SK-N-SH (cell line): ENCODE results near the gene STAT5B. TPM values are rescaled to one million over a fixed set of nuclear protein-coding genes. Genes with fewer than 3 reads are reported as not detected.
"Not testable (repeated sequence)": the region's sequence is repeated elsewhere in the genome, so short reads cannot be mapped to it uniquely, and the experiment has no call there.

ENCODE experiments used
- CTCF ChIA-PET: fragments of 300-600, 350-600 bp; formaldehyde crosslinking; extraction: SDS; loops from one replicate; lab custom pipeline; 2021; lab: Yijun Ruan, JAX
- POLR2A ChIA-PET: fragments of 350-600 bp; sonication (Branson Sonifier 250); formaldehyde crosslinking; extraction: SDS; loops from one replicate; lab custom pipeline; 2020; ENCODE audit warnings: antibody characterized with exemption, inconsistent platforms; lab: Yijun Ruan, JAX
- DNase-seq: peaks from one replicate; pipeline ENCODE4 v3.0.0; 2012
- H2AFZ ChIP-seq: fragments of 200-600 bp; sonication (generic); 2 replicates; pipeline ENCODE4 v1.8.1; 2016; ENCODE audit warnings: antibody characterized with exemption, mild to moderate bottlenecking, low read depth
- H3F3A ChIP-seq: fragments of 200-600 bp; sonication (generic); replicated peaks from 2 replicates; pipeline ENCODE3; 2016; ENCODE audit warnings: antibody characterized with exemption, mild to moderate bottlenecking; ENCODE audit not compliant: insufficient read depth
- H3K27ac ChIP-seq, 2 experiments: fragments of 200-500 bp in 1 of 2; fragments of 200-600 bp in 1 of 2; sonication (Bioruptor generic) in 1 of 2; sonication (generic), shearing (Covaris generic) in 1 of 2; 2 replicates each; pipeline versions ENCODE4 v1.5.1 to v1.6.1; 2014 to 2016; ENCODE audit warnings: low read depth in 2 of 2, inconsistent platforms in 1 of 2, low read length in 1 of 2, mild to moderate bottlenecking in 1 of 2, mixed read lengths in 1 of 2
- H3K27me3 ChIP-seq: fragments of 200-600 bp; sonication (generic), shearing (Covaris generic); 2 replicates; pipeline ENCODE4 v1.6.1; 2016; ENCODE audit warnings: mixed run types; ENCODE audit not compliant: insufficient read depth
- H3K36me3 ChIP-seq, 2 experiments: fragments of 200-500 bp in 1 of 2; fragments of 200-600 bp in 1 of 2; sonication (Bioruptor generic) in 1 of 2; sonication (generic) in 1 of 2; replicated peaks in 1 of 2; 2 replicates each; pipeline versions ENCODE3 to v1.5.1; 2014 to 2016; ENCODE audit warnings: low read length in 1 of 2, mild to moderate bottlenecking in 1 of 2; ENCODE audit not compliant: insufficient read depth in 2 of 2, control insufficient read depth in 1 of 2
- H3K4me1 ChIP-seq, 2 experiments: fragments of 200-500 bp in 1 of 2; fragments of 200-600 bp in 1 of 2; sonication (Bioruptor generic) in 1 of 2; sonication (generic), shearing (Covaris generic) in 1 of 2; 2 replicates each; pipeline versions ENCODE4 v1.5.1 to v1.6.1; 2014 to 2016; ENCODE audit warnings: low read depth in 1 of 2, low read length in 1 of 2, mixed run types in 1 of 2; ENCODE audit not compliant: insufficient read depth in 2 of 2, control insufficient read depth in 1 of 2
- H3K4me2 ChIP-seq: fragments of 200-600 bp; sonication (generic), shearing (Covaris generic); 2 replicates; pipeline ENCODE4 v1.6.1; 2017; ENCODE audit warnings: mixed run types
- H3K4me3 ChIP-seq, 2 experiments: fragments of 200-500 bp in 1 of 2; fragments of 200-600 bp in 1 of 2; sonication (Bioruptor generic) in 1 of 2; sonication (generic), shearing (Covaris generic) in 1 of 2; 2 replicates each; pipeline versions ENCODE4 v1.5.1 to v1.8.1; 2014 to 2016; ENCODE audit warnings: low read depth in 2 of 2, inconsistent platforms in 1 of 2, low read length in 1 of 2, mild to moderate bottlenecking in 1 of 2, mixed read lengths in 1 of 2, moderate library complexity in 1 of 2
- H3K79me2 ChIP-seq: fragments of 200-600 bp; sonication (generic); 2 replicates; pipeline ENCODE4 v1.8.1; 2017; ENCODE audit warnings: mild to moderate bottlenecking; ENCODE audit not compliant: insufficient read depth
- H3K9ac ChIP-seq: fragments of 200-600 bp; sonication (generic); 2 replicates; pipeline ENCODE4 v1.6.1; 2017; ENCODE audit warnings: mixed run types
- H3K9me2 ChIP-seq: fragments of 200-600 bp; sonication (generic); 2 replicates; pipeline ENCODE4 v1.6.1; 2017; ENCODE audit warnings: mixed run types
- H3K9me3 ChIP-seq: fragments of 200-600 bp; sonication (generic); 2 replicates; pipeline ENCODE4 v1.6.1; 2017; ENCODE audit warnings: mixed run types, mild to moderate bottlenecking, moderate library complexity
- H4K20me1 ChIP-seq: fragments of 200-600 bp; sonication (generic); 2 replicates; pipeline ENCODE4 v1.6.1; 2017; ENCODE audit warnings: mild to moderate bottlenecking, mixed run types; ENCODE audit not compliant: insufficient read depth
- CTCF ChIP-seq: fragments of 200-600 bp; sonication (generic); IDR thresholded peaks from 2 replicates; pipeline ENCODE4 v1.6.1; 2017; ENCODE audit warnings: antibody characterized with exemption, mild to moderate bottlenecking, moderate library complexity
- ELF1 ChIP-seq: IDR thresholded peaks from 2 replicates; pipeline ENCODE4 v1.4.0; 2012
- WGBS: methylation state at CpG from one replicate; pipeline ENCODE4 v1.1.6; 2017; ENCODE audit warnings: low lambda C conversion rate; 5-methylcytosine and 5-hydroxymethylcytosine counted together
- polyA plus RNA-seq, 3 experiments: library from polyadenylated mRNA; depleted of rRNA; stranded (reverse); fragments of >200 nt; gene quantifications; 2 replicates each; pipeline ENCODE4 v1.2.3, GENCODE V29; 2012

Gene STAT5B
- polyA plus RNA-seq, 1 of the 3 experiments (the other 2 are of a cell fraction), result 23.6 TPM

- H3K79me2 ChIP-seq, result peaks cover 71% of the 10 kb centered on the region
These were observed 29.7 kb downstream of the STAT5B start for GRCh38 chr17:42246515-42246914.

GRCh38 chr17:42245183-42245582 is 31.0 kb downstream of the STAT5B start:
- H3K9me2 ChIP-seq, H3K9me3 ChIP-seq, H3K4me3 ChIP-seq, H3K9ac ChIP-seq, H2AFZ ChIP-seq, H3K27me3 ChIP-seq, H3K4me2 ChIP-seq, H4K20me1 ChIP-seq, H3F3A ChIP-seq, DNase-seq, H3K27ac ChIP-seq, H3K4me1 ChIP-seq, H3K36me3 ChIP-seq: not testable (repeated sequence)
- CTCF ChIA-PET, result interaction anchor here (1.1 to 2.2 kb wide), 2 partner anchors 21 to 23 kb away, joined by 3 to 9 read pairs; no protein-coding TSS in a partner anchor
- WGBS, result over 99% methylated on average over 11 of the region's 11 CpGs
- peaks cover 72% of the 10 kb centered on the region for H3K79me2 ChIP-seq
- POLR2A ChIA-PET, result interaction anchor here (0.8 kb wide), 1 partner anchor 51 kb away, joined by 7 read pairs; the partner anchor contains the start of gene GHDC

More at GRCh38 chr17:42246515-42246914, 29.7 kb downstream of the STAT5B start:
- TF ChIP-seq ELF1, result no peak
- 0 out of 2 replicates have a peak, but pooled peaks have one; percentile 15 for TF ChIP-seq CTCF
- TF ChIP-seq, all 33 proteins: peak for 1
- no peak for DNase-seq
- CTCF ChIA-PET, result interaction anchor here (0.7 to 2.3 kb wide), 5 partner anchors 10 to 221 kb away, joined by 3 to 10 read pairs (median 5); no protein-coding TSS in a partner anchor
- Histone ChIP-seq H3K27me3 (no peaks in the 10 kb centered on the region), H3K4me2 (no peak overlapping the region), H3K36me3 (peaks cover 0 to 6% of the 10 kb centered on the region in 2 experiments), H3K9me3 (no peaks in the 10 kb centered on the region), H3K27ac (no peak overlapping the region), H2AFZ (no peak overlapping the region), H3F3A (peaks cover 5% of the 10 kb centered on the region), H3K9ac (no peak overlapping the region), H4K20me1 (no peaks in the 10 kb centered on the region; the same call in 1 of the 2 replicates), H3K9me2 (no peaks in the 10 kb centered on the region), H3K4me3 (no peak overlapping the region), H3K4me1 (peaks cover 5 to 8% of the 10 kb centered on the region in 2 experiments; a peak in 2 of 4 replicates)
- 88% methylated on average over 7 of the region's 7 CpGs for WGBS
- POLR2A ChIA-PET, result no interaction called here

GRCh38 chr17:42244116-42244515 is 32.1 kb downstream of the STAT5B start:
- DNase-seq, H3K9me3 ChIP-seq, H3K36me3 ChIP-seq, H2AFZ ChIP-seq, H4K20me1 ChIP-seq, H3K27ac ChIP-seq, H3F3A ChIP-seq, H3K9ac ChIP-seq, H3K27me3 ChIP-seq, H3K4me1 ChIP-seq, POLR2A ChIA-PET, H3K4me3 ChIP-seq, H3K9me2 ChIP-seq, H3K4me2 ChIP-seq: not testable (repeated sequence)
- CTCF ChIA-PET, result interaction anchor here (2.2 kb wide), 1 partner anchor 22 kb away, joined by 9 read pairs; no protein-coding TSS in a partner anchor
- peaks cover 70% of the 10 kb centered on the region for H3K79me2 ChIP-seq
- WGBS, result 99% methylated on average over 3 of the region's 3 CpGs
